Activated CD4-positive, alpha-beta T cell treated with anti-CD3 and anti-CD28 coated beads for 48 hours (primary cell): ENCODE measurements around the gene SESN2.
A peak's percentile ranks its signal among the peaks of the same experiment; 100 is the strongest.

ENCODE experiments used
- DNase-seq: peaks from one replicate; pipeline ENCODE4 v3.0.0-alpha.2; 2020

The SESN2 gene

GRCh38 chr1:28256197-28256827, 3.0 kb upstream of the SESN2 start:
- no peak for DNase-seq

DNA sequence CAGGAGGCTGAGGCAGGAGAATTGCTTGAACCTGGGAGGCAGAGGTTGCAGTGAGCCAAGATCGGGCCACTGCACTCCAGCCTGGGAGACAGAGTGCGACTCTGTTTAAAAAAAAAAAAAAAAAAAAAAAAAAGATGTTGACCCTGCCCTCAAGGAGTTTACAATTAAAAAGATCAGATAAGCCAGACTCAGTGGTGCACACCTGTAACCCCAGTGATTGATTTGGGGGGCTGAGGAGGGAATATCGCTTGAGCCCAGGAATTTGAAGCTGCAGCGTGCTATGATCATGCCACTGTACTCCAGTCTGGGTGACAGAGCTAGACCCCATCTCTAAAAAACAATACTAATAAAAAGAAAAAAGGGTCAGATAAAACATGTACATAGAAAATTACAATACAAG, 1.6 kb upstream of the SESN2 start:
- no peak for DNase-seq

DNA sequence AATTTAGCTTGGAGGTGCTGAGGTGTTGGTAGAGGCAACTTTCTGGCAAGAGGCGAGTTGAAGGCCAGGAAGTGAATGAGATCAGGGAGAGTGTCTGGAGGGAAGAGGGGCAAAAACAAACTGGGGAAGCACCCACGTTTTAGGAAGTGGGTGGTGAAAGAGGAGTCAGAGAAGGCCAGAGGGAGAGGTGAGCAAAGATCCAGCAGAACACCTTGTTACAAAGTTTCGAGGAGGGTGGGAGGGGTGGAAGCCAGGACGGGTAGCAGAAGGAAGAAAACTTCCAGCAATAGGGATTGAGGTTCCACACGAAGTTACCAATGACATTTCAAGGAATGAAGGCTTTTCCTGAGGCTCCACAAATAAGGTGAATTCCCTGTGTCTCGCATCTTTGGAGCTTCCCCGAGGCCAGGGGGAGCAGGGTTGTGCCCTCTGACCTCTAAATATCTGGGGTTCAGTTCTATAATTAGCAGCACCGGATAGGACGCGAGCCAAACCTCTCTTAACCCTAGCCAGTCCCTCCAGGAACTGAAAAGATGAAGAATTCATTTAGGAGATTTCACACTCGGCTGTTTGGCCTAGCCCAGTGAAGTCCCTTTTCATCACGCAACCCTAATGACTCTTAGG, 578 bp upstream of the SESN2 start:
- DNase-seq = no peak

DNA sequence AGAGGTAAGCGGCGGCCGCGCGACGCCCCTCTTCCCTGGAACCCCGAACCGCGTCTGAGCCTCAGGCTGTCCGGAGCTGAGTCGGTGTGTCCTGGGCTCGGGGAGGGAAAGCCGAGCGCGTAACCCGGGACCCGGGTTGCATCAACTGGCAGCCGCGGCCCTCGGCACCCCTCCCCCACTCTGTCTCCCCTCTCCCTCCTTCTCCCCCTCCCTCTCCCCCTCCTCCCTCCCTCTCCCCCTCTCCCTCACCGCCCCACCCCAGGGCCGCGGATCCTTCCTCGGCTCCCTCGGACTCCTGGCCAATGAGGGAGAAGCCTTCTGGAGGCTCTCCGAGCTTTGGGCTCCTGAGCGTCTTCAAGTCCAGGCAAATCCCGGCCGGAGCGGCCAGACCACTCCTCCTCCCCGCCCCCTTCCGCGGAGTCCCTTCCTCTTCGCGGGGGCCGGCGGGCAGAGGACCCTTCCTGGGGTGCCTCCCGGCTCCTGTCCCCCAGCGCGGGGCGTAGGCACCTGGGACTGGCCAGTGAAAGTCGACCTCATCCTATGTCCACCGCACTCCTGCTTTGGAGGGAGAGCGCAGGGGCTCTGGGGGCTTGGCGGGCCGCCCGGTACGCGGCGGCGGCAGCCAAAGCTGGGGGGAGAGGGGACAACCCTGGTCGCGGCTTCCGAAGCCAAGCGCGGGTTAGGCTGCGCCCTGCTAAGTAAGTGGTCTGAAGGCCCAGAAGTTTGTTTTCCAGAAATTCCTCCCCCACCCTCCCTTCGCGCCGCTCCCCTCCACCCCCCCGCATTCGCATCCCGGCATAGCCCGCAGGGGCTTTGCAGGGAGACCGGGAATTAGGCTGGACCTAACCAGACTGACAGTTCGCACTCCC, 850 bp downstream of the SESN2 start:
- peak; percentile 51 for DNase-seq

GRCh38 chr1:28260803-28261174, 1.5 kb downstream of the SESN2 start:
- DNase-seq = no peak

GRCh38 chr1:28264897-28265296, 5.6 kb downstream of the SESN2 start:
- no peak for DNase-seq

DNA sequence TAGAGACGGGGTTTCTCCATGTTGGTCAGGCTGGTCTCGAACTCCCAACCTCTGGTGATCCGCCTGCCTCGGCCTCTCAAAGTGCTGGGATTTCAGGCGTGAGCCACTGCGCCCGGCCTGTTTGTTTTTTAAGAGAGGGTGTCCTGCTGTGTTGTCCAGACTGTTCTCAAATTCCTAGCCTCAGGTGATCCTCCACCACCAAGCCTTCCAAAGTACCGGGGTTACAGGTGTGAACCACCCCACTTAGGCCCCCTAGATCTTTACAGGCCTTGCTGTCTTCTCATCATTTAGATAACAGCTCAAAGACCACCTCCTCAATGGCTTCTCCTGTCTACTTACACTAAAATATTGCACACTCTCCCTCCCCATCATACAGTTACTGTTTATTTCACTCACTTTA, 6.3 kb downstream of the SESN2 start:
- no peak for DNase-seq

GRCh38 chr1:28266920-28267322, 7.6 kb downstream of the SESN2 start:
- DNase-seq = no peak

GRCh38 chr1:28267633-28268032, 8.3 kb downstream of the SESN2 start:
- DNase-seq = no peak

DNA sequence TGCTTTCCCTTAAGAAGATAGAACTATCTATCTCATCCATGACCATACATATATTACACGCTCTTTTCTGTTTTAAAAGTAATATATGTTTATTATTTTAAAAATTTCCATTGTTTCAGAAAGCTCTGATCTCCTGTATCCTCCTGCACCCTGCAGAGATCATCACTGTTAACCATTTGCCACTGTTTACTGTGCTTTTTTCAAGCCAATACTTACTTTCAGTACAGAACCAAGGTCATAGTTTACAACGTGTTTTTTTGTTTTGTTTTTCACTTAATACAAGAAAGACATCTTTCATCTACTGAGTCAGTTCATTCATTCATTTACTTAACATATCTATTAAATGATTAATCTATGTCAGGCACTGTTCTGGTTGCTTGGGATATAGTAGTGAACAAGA, 10.2 kb downstream of the SESN2 start:
- DNase-seq = no peak

DNA sequence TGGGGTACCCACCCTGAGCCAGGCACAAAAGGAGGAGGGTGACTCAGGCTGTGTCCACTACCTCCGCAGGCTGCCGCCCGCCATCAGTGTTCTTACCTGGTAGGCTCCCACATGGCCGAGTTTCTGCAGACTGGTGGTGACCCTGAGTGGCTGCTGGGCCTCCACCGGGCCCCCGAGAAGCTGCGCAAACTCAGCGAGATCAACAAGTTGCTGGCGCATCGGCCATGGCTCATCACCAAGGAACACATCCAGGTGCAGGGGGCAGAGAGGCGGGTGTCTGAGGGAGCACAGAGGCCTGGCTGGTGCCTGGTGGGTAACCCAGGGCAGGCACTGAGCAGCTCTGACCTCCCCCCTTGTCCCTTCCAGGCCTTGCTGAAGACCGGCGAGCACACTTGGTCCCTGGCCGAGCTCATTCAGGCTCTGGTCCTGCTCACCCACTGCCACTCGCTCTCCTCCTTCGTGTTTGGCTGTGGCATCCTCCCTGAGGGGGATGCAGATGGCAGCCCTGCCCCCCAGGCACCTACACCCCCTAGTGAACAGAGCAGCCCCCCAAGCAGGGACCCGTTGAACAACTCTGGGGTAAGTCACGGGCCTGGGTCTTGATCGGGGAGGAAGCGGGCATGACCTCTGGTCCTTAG, 13.0 kb downstream of the SESN2 start:
- no peak for DNase-seq

GRCh38 chr1:28273216-28273860, 14.0 kb downstream of the SESN2 start:
- DNase-seq = no peak

DNA sequence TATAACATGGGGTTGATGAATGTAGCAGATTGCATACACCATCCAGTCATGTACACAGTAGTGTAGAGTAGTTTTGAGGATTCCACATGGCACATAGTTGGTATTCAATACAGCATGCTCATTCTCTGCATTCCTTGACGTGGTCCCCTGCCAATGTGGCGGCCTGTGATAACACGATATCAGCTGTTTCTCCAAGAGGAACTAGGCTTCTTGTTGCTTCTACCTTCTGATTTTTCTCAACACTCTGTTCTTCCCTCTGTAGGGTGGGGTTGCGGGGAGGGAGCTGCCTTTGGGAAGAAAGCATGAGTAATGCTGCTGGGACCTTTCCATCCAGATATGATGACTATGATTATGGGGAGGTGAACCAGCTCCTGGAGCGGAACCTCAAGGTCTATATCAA, 19.4 kb downstream of the SESN2 start:
- DNase-seq = no peak

GRCh38 chr1:28279721-28280120, 20.4 kb downstream of the SESN2 start:
- no peak for DNase-seq

DNA sequence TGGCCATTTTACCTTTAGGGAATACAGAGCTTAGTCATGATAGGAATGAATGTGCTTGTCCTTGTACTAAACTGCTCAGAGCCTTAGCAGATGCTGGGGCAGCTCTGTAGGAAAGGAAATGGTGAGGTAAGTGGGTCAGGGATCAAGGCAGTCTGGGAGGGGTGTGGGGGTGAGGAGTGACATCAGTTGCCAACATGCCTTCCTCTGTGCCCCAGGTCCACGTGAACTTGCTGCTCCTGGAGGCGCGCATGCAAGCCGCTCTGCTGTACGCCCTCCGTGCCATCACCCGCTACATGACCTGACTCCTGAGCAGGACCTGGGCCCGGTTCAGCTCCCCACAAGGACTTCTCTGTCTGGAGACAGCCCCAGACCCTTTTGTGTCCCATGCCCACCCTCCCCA, 21.2 kb downstream of the SESN2 start:
- no peak for DNase-seq

- DNase-seq = no peak
Measured at GRCh38 chr1:28280977-28281381, 21.7 kb downstream of the SESN2 start.

DNA sequence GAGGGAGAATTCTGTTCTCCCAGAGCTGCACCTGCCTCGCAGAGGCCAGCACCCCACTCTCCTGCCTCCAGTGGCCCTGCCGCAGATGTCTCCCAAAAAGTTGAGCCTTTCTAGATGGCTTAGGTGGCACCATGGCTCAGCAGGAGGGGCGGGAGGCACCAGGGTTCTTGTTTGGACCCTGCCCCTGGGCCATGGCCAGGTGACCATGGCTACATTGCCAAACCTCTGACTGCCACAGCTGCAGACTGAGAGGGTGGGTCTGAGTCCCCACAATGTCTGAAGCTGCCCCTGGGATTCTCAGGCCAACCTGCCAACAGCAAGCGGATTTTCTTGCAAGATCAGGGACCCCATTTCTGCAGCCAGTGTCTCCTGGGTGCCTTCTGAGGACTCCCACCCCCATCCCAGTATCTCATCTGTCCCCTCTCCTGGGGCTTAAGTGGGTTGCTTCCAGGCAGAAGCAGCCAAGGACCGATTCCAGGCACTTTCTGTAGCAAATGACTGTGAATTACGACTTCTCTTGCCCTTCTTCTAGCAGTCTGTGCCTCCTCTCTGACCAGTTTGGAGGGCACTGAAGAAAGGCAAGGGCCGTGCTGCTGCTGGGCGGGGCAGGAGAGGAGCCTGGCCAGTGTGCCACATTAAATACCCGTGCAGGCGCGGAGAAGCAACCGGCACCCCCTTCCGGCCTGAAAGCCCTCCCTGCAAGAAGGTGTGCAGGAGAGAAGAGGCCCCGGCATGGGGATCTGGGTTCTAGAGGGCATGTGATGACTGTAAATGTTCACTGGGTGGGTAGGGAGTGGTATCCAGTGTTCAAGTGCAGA, 22.5 kb downstream of the SESN2 start:
- no peak for DNase-seq

GRCh38 chr1:28282426-28283407, 23.4 kb downstream of the SESN2 start:
- no peak for DNase-seq

DNA sequence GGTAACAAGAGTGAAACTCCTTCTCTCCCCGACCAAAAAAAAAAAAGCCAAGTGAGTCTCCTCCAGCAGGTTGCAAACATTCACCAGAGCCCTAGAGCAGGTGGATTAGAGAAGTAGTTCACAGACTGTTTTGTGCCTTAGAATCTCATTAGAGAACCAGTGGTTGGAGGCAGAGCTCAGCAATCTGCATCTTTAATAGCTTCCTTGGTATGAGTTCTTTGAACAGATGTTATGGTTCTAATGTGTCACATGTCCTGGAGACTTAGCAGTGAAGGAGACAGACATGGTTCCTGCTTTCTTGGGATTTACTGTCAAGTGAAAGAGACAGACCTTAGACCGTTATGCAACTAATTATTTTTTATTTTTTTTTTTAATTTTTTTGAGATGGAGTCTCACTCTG, 26.8 kb downstream of the SESN2 start:
- DNase-seq = no peak

- DNase-seq = no peak
Measured at GRCh38 chr1:28288487-28288886, 29.2 kb downstream of the SESN2 start.

DNA sequence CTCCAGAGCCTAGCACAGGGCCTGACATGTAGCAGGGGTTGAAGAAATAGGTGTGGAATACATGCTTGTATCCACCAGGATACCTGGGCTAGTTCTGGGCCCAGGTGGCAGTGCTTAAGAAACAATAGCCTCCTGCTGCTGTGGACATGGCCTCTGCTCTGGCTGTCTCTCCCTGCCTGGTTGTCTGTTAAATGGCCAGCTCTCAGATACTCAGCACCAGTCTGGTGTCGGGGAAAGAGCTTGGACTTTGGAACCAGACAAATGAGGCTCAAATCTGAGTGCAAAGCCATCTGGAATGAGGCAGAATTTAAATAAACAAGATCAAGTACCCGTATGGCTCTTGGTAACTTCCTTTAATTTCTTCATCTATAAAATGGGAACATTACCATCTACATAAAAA, 31.5 kb downstream of the SESN2 start:
- DNase-seq = no peak
